Measurements from ENCODE around the gene TNFAIP1.

- no peak for TF ChIP-seq CTCF (IDR thresholded peaks at IDR 0.05)
- TF ChIP-seq EP300 (IDR thresholded peaks at IDR 0.05; ENCODE audit: low read depth) = no peak
These were observed 59.0 kb downstream of the TNFAIP1 start for GRCh38 chr17:28394337-28395116.
